Measurements from ENCODE around the gene THUMPD3. TPM values are rescaled to one million over a fixed set of nuclear protein-coding genes. Genes with fewer than 3 reads are reported as not detected.

THUMPD3 gene
- total and polyA plus RNA-seq, 2 of the 13 experiments (the other 11 are each of a cell fraction or from before 2014, with no cell fraction given), result 31.2 to 44.1 TPM

- no peak for TF ChIP-seq KDM1A (CRISPR knock-in tag; IDR thresholded peaks at IDR 0.05)
- TF ChIP-seq, protein P1, sequence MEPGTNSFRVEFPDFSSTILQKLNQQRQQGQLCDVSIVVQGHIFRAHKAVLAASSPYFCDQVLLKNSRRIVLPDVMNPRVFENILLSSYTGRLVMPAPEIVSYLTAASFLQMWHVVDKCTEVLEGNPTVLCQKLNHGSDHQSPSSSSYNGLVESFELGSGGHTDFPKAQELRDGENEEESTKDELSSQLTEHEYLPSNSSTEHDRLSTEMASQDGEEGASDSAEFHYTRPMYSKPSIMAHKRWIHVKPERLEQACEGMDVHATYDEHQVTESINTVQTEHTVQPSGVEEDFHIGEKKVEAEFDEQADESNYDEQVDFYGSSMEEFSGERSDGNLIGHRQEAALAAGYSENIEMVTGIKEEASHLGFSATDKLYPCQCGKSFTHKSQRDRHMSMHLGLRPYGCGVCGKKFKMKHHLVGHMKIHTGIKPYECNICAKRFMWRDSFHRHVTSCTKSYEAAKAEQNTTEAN (CRISPR knock-in tag; conservative IDR thresholded peaks at IDR 0.05), result peak; percentile 84; the same call in 1 of the 2 replicates
- peak; percentile 93 for TF ChIP-seq KMT2B (CRISPR knock-in tag; IDR thresholded peaks at IDR 0.05)
- TF ChIP-seq SALL2 (CRISPR knock-in tag; IDR thresholded peaks at IDR 0.05), result peak; percentile 85
- peak; percentile 83; the same call in 1 of the 2 replicates for TF ChIP-seq ZNF276 (CRISPR knock-in tag; IDR thresholded peaks at IDR 0.05; ENCODE audit: low read depth)
- no peak for TF ChIP-seq SRSF4 (IDR thresholded peaks at IDR 0.05; ENCODE audit: low read depth, low read length, poor library complexity, severe bottlenecking)
- TF ChIP-seq SNRNP70 (IDR thresholded peaks at IDR 0.05; ENCODE audit: low read depth, low read length), result no peak
- peak; percentile 95 for TF ChIP-seq ZNF619 (CRISPR knock-in tag; IDR thresholded peaks at IDR 0.05)
- TF ChIP-seq CEBPB (IDR thresholded peaks at IDR 0.05; ENCODE audit: borderline replicate concordance, low read depth, low read length), result no peak
- TF ChIP-seq, protein P2, sequence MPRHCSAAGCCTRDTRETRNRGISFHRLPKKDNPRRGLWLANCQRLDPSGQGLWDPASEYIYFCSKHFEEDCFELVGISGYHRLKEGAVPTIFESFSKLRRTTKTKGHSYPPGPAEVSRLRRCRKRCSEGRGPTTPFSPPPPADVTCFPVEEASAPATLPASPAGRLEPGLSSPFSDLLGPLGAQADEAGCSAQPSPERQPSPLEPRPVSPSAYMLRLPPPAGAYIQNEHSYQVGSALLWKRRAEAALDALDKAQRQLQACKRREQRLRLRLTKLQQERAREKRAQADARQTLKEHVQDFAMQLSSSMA (CRISPR knock-in tag; IDR thresholded peaks at IDR 0.05), result peak; percentile 81
- peak; percentile 73 for TF ChIP-seq GFI1 (CRISPR knock-in tag; IDR thresholded peaks at IDR 0.05; ENCODE audit: borderline replicate concordance)
- no peak for TF ChIP-seq ZFP36L1 (CRISPR knock-in tag; IDR thresholded peaks at IDR 0.05)
- TF ChIP-seq, protein P3, sequence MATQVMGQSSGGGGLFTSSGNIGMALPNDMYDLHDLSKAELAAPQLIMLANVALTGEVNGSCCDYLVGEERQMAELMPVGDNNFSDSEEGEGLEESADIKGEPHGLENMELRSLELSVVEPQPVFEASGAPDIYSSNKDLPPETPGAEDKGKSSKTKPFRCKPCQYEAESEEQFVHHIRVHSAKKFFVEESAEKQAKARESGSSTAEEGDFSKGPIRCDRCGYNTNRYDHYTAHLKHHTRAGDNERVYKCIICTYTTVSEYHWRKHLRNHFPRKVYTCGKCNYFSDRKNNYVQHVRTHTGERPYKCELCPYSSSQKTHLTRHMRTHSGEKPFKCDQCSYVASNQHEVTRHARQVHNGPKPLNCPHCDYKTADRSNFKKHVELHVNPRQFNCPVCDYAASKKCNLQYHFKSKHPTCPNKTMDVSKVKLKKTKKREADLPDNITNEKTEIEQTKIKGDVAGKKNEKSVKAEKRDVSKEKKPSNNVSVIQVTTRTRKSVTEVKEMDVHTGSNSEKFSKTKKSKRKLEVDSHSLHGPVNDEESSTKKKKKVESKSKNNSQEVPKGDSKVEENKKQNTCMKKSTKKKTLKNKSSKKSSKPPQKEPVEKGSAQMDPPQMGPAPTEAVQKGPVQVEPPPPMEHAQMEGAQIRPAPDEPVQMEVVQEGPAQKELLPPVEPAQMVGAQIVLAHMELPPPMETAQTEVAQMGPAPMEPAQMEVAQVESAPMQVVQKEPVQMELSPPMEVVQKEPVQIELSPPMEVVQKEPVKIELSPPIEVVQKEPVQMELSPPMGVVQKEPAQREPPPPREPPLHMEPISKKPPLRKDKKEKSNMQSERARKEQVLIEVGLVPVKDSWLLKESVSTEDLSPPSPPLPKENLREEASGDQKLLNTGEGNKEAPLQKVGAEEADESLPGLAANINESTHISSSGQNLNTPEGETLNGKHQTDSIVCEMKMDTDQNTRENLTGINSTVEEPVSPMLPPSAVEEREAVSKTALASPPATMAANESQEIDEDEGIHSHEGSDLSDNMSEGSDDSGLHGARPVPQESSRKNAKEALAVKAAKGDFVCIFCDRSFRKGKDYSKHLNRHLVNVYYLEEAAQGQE (IDR thresholded peaks at IDR 0.05; ENCODE audit: borderline replicate concordance in 1 of 2, low read depth in 1 of 2, low read length in 2 of 2), result peak in 1 of 2 experiments; percentile 58; a peak in 1 of 4 replicates
- no peak for TF ChIP-seq CC2D1A (CRISPR knock-in tag; IDR thresholded peaks at IDR 0.05)
- TF ChIP-seq CREB1 (IDR thresholded peaks at IDR 0.05), result peak; percentile 26; the same call in 1 of the 2 replicates
- TF ChIP-seq CREB1 (CRISPR knock-in tag; IDR thresholded peaks at IDR 0.05), result peak; percentile 75
- TF ChIP-seq HINFP (CRISPR knock-in tag; IDR thresholded peaks at IDR 0.05; ENCODE audit: low read depth), result no peak; the same call in 1 of the 2 replicates
- TF ChIP-seq ZNF264 (CRISPR knock-in tag; IDR thresholded peaks at IDR 0.05), result no peak; the same call in 1 of the 2 replicates
- peak; percentile 80; the same call in 1 of the 2 replicates for TF ChIP-seq ZNF335 (CRISPR knock-in tag; IDR thresholded peaks at IDR 0.05)
- no peak for TF ChIP-seq EHMT2 (IDR thresholded peaks at IDR 0.05; ENCODE audit: borderline replicate concordance, low read depth, low read length)
Measured at GRCh38 chr3:9362731-9363530, at the start of gene THUMPD3 (continued).

Data from HepG2 (cell line).